Astrocyte of the spinal cord (primary cell): ENCODE measurements around the gene PRR14L.
"Not testable (repeated sequence)": the region's sequence is repeated elsewhere in the genome, so short reads cannot be mapped to it uniquely, and the experiment has no call there.

Experiments used
- DNase-seq: peaks from one replicate; pipeline ENCODE4 v3.0.0; 2011; ENCODE audit warnings: low read depth, low spot score
- H3K4me3 ChIP-seq: 2 replicates; pipeline ENCODE4 v1.5.1; 2011; ENCODE audit warnings: low read depth, mild to moderate bottlenecking, low read length, moderate library complexity
- in situ Hi-C: cut with HindIII; loops from 2 replicates; pipeline ENCODE4 v1.10.0; 2017; ENCODE audit warnings: low sequenced_read_pairs
- TF ChIP-seq, protein P1 (sequence below): IDR thresholded peaks from 2 replicates; pipeline ENCODE4 v1.5.1; 2012; ENCODE audit warnings: low read depth, mild to moderate bottlenecking, low read length, inconsistent platforms

The PRR14L gene

DNA sequence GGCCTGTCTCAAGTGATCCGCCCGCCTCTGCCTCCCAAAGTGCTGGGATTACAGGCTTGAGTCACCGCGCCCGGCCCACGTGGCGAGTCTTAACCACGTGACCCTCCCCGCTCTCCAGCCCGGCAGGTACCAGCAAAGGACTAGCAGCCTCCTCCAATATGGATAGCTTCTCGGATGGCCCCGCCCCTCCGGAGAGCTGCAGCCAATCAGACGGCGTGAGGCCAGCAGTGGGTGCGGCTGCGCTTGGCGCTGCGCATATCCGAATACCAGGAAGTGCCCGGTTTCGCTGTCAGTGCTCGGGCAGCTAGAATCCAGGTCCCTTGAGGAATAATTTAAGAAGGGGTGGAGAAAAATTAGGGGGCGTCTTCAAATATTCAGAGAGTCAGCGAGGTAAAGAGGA, 73.2 kb downstream of the PRR14L start:
- peak; percentile 93 for DNase-seq
- in situ Hi-C loops: no loop called here
- H3K4me3 ChIP-seq: peak overlapping the region; percentile 37
- TF ChIP-seq, protein P1, sequence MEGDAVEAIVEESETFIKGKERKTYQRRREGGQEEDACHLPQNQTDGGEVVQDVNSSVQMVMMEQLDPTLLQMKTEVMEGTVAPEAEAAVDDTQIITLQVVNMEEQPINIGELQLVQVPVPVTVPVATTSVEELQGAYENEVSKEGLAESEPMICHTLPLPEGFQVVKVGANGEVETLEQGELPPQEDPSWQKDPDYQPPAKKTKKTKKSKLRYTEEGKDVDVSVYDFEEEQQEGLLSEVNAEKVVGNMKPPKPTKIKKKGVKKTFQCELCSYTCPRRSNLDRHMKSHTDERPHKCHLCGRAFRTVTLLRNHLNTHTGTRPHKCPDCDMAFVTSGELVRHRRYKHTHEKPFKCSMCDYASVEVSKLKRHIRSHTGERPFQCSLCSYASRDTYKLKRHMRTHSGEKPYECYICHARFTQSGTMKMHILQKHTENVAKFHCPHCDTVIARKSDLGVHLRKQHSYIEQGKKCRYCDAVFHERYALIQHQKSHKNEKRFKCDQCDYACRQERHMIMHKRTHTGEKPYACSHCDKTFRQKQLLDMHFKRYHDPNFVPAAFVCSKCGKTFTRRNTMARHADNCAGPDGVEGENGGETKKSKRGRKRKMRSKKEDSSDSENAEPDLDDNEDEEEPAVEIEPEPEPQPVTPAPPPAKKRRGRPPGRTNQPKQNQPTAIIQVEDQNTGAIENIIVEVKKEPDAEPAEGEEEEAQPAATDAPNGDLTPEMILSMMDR: no peak

DNA sequence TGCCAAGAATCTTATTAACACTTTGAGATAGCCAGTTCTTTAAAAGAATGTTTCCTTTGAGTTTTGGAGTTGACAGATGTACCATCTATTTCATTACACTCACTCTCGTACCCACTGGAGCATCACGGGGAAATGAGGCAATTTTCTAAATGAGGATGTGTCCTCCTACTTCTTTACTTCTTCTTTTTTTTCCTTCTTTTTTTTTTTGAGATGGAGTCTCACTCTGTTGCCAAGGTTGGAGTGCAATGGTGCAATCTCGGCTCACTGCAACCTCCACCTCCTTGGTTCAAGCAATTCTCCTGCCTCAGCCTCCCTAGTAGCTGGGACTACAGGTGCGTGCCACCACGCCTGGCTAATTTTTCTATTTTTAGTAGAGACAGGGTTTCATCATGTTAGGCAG, 75.7 kb downstream of the PRR14L start:
- in situ Hi-C loops, H3K4me3 ChIP-seq, DNase-seq: not testable (repeated sequence)

DNA sequence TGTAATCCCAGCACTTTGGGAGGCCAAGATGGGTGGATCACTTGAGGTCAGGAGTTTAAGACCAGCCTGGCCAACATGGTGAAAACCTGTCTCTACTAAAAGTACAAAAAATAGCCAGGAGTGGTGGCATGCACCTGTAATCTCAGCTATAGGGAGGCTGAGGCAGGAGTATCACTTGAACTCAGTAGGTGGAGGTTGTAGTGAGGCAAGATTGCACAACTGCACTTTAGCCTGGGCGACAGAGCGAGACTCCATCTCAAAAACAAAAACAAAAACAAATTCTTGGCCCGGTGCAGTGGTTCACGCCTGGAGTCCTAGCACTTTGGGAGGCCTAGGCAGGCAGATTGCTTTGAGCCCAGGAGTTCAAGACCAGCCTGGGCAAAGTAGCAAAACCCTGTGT, 81.1 kb downstream of the PRR14L start:
- H3K4me3 ChIP-seq, DNase-seq, in situ Hi-C loops: not testable (repeated sequence)

DNA sequence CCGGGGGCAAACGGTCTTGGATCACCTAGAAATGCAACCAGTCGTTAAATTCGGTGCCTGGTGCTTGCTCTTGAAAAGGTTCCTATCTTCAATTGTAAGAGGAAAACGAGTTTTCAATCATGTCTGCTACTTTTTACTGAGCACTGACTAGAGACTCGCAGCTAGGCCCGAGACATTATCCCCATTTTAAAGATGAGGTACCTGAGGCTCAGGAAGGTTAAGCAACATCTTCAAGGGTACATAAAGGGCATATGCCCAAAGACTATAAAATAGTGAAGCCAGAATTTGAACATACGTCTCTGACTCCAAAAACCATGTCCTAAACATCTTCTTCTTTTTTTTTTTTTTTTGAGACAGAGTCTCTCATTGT, 87.3 kb downstream of the PRR14L start:
- TF ChIP-seq, protein P1: no peak
- in situ Hi-C loops: no loop called here
- H3K4me3 ChIP-seq: peak overlapping the region; percentile 99
- no peak for DNase-seq

DNA sequence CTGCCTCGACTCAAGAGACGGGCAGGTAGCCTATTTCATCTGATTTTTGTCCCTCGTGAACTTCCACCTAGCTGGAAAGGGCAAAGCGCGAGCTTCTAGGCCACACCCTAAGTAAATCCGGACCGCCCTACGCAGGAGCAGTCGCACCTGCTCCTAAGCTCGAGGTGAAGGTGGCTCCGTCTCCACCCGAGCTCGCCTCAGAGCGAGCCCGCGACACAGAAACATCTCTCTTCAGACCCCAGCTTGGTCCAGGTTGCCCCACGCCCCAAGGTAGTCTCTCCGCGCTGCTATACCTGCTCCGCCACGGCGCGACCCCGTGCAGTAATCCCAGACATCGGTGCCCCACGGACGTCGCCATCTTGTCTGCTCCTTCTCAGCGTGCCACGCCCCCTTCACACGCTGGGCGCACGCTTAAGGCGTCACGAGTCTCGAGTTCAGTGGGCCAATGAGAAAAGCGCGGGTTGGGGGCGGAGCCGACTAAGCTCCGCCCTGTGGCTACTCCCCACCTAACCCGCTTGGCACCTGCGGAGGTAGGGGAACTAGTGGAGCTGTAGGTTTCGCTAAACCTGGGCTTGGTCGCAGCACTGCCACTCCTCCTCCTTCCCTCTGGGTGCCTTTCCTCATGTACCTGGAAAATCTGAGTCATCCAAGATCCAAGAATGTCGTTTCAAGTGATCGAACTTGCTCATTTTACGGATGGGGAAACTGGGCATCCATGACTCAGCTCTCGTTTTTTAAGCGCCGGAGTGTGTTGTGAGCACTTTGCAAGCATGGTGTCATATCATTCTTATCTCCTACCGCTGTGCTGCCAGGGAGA, 87.9 kb downstream of the PRR14L start, which contains the start of gene PISD:
Gene PISD (minus strand): TSS at position 365 of the 817 bp plus-strand sequence. CDS start 7 bp downstream, at position 358.
- TF ChIP-seq, protein P1: no peak
- in situ Hi-C loops: no loop called here

DNA sequence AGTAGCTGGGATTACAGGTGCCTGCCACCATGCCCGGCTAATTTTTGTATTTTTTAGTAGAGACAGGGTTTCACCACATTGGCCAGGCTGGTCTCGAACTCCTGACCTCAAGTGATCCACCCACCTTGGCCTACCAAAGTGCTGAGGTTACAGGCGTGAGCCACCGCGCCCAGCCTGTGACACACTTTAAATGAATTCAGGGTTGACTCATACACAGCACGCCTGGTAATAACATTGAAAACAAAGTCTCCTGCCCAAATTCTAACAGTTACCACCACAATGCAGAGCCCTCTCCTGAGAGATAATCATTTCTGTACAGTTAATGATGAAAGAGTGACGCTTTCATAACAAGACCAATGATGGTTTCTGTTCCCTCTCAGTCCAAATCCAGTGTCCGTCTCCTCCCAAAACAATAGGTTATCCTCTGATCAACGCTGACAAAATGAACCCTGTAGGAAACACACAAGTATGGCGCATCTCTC, 89.0 kb downstream of the PRR14L start:
- H3K4me3 ChIP-seq: peak overlapping the region; percentile 99
- peak; percentile 63 for DNase-seq
- in situ Hi-C loops: not testable (repeated sequence)

More for the DNA sequence above, 87.9 kb downstream of the PRR14L start, which contains the start of gene PISD:
- peak; percentile 96 for DNase-seq
- H3K4me3 ChIP-seq: peak within 1 kb of the TSS; percentile 99

DNA sequence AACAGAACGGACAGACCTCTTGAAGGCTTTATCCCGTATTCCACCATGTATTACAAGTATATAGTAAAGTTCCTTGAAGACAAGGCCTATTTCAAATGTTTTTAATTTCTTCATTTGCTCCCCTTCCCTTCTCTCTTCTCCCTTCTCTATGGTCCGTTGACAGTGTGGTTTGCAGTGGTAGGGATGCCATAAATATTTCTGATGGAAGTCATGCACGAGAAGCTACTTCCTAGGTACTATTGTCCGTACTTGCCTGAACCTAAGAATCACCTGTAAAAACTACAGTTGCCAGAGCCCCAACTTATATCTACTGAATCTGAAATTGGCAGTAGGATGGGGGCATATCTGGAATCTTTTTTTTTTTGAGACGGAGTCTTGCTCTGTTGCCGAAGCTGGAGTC, 90.7 kb downstream of the PRR14L start:
- in situ Hi-C loops: no loop called here
- TF ChIP-seq, protein P1: no peak
- no peak for DNase-seq
- H3K4me3 ChIP-seq: no peak overlapping the region

DNA sequence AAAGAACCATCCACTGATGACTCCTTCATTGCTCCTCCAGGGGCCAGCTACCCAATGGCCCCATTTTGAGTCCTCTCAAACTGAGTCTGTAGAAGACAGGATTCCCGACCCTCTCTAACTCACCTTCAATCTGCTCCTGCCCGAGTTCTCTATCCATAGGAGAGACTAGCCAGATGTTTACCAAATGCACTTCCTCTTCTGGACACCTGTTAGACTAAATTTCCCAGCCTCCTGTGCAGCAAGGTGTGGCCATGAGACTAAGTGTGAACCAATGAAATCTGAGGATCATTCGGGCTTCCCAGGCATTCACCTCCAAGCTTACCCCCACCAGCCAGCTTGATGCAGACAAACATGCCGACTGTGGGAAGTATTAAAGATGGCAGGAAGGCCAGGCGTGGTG, 95.5 kb downstream of the PRR14L start:
- in situ Hi-C loops: no loop called here
- DNase-seq: no peak
- no peak overlapping the region for H3K4me3 ChIP-seq
- TF ChIP-seq, protein P1: no peak
